Tibial artery (tissue), 4 donors: ENCODE results near the gene MGLL.

Source experiments
- DNase-seq, 2 donors: peaks; one replicate each; pipeline ENCODE4 v3.0.0-alpha.2; 2019
- H3K27ac ChIP-seq, 2 donors: fragments of 200-600 bp; sonication (generic) in 1 of 2; 1 replicate in 1 of 2; 2 replicates in 1 of 2; pipeline ENCODE4 v1.5.1; 2018 to 2019; ENCODE audit warnings: mild to moderate bottlenecking in 1 of 2
- H3K27me3 ChIP-seq, 2 donors: fragments of 200-600 bp; sonication (generic) in 1 of 2; one replicate each; pipeline versions ENCODE4 v1.5.1 to v1.6.0; 2016 to 2019
- H3K36me3 ChIP-seq, 3 donors: fragments of 200-600 bp; sonication (generic) in 2 of 3; one replicate each; pipeline ENCODE4 v1.5.1; 2016 to 2019; ENCODE audit warnings: mild to moderate bottlenecking in 2 of 3
- H3K4me1 ChIP-seq, 4 donors: fragments of 200-600 bp; sonication (generic) in 2 of 4; 1 replicate in 3 of 4; 2 replicates in 1 of 4; pipeline ENCODE4 v1.5.1; 2016 to 2019
- H3K4me3 ChIP-seq, 2 donors: fragments of 200-600 bp; sonication (generic) in 1 of 2; 1 replicate in 1 of 2; 2 replicates in 1 of 2; pipeline ENCODE4 v1.5.1; 2018 to 2019; ENCODE audit warnings: mild to moderate bottlenecking in 2 of 2
- H3K9me3 ChIP-seq, 3 donors: fragments of 200-600 bp; sonication (generic) in 1 of 3; one replicate each; pipeline ENCODE4 v1.5.1; 2016 to 2019
- intact Hi-C: fragments of 100-400 bp; cut with DNase I; formaldehyde crosslinking; loops from one replicate; pipeline ENCODE4 v1.15.0; 2023; ENCODE audit warnings: low total_unique reads
- TF ChIP-seq, protein P1 (sequence below), 2 experiments: fragments of 200-600 bp in 1 of 2; fragments of 450-650 bp in 1 of 2; IDR thresholded peaks; one replicate each; pipeline ENCODE4 v1.5.1; 2017 to 2019; ENCODE audit warnings: antibody characterized with exemption in 2 of 2, mild to moderate bottlenecking in 1 of 2, moderate library complexity in 1 of 2

The MGLL gene

GRCh38 chr3:127694467-127695215 is 127.7 kb downstream of the MGLL start:
- Histone ChIP-seq H3K4me3 (no peak overlapping the region), H3K27me3 (no peaks in the 10 kb centered on the region), H3K4me1 (peaks cover 3 to 61% (median 51%) of the 10 kb centered on the region in 4 donors), H3K27ac (peak overlapping the region; percentile 29 to 82), H3K9me3 (no peaks in the 10 kb centered on the region), H3K36me3 (peaks cover 4 to 18% (median 11%) of the 10 kb centered on the region in 3 donors)
- intact Hi-C loops, result no loop called here
- DNase-seq, result peak in 1 of 2 donors; percentile 73
- TF ChIP-seq, protein P1, sequence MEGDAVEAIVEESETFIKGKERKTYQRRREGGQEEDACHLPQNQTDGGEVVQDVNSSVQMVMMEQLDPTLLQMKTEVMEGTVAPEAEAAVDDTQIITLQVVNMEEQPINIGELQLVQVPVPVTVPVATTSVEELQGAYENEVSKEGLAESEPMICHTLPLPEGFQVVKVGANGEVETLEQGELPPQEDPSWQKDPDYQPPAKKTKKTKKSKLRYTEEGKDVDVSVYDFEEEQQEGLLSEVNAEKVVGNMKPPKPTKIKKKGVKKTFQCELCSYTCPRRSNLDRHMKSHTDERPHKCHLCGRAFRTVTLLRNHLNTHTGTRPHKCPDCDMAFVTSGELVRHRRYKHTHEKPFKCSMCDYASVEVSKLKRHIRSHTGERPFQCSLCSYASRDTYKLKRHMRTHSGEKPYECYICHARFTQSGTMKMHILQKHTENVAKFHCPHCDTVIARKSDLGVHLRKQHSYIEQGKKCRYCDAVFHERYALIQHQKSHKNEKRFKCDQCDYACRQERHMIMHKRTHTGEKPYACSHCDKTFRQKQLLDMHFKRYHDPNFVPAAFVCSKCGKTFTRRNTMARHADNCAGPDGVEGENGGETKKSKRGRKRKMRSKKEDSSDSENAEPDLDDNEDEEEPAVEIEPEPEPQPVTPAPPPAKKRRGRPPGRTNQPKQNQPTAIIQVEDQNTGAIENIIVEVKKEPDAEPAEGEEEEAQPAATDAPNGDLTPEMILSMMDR (IDR thresholded peaks at IDR 0.05), result peak; percentile 28 to 43

- Histone ChIP-seq H3K27ac (peak overlapping the region; percentile 32 to 82), H3K4me3 (no peak overlapping the region), H3K9me3 (no peaks in the 10 kb centered on the region), H3K4me1 (peaks cover 3 to 61% (median 50%) of the 10 kb centered on the region in 4 donors), H3K36me3 (peaks cover 4 to 18% (median 11%) of the 10 kb centered on the region in 3 donors), H3K27me3 (no peaks in the 10 kb centered on the region)
- DNase-seq, result no peak
- TF ChIP-seq, protein P1 (IDR thresholded peaks at IDR 0.05), result no peak
- intact Hi-C loops, result no loop called here
Observed at GRCh38 chr3:127693336-127693843, 128.9 kb downstream of the MGLL start.

DNA sequence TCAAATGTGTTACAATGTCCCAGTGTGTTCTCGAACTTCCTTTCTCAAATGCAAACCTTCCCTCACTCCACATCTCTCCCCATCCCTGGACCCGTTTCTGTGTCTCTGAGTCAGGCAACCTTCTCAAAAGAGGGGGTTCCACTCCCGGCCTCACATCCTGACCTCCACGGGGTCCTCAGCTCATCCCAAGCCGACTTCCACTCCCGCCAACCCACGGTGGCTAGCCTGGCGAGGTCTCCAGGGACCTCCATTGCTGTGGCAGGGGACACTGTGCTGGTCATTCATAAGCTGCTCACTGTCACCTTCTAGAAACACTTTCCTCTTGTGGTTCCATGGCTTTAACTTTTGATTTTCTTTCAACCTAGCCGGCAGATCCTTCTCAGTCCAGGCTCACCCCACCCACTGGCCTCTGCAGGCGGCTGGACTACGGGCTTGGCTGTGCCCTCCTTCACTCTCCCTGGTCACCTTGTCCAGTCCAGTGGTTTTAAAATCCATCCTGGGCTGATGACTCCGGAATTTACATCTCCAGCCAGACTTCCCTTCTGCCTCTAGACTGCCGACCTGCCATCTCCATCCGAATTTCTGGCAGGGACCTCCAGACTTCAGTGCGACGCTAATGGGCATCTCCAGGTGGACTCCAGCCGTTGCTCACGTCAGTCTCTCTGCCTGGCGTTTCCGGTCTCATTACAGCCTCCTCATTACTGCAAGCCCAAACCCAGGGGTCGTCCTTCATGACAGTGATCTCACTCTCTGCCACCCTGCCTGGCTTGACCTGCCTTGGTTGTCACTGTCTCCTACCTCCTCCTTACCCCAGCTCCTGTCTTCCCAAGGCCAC is 129.6 kb downstream of the MGLL start:
- Histone ChIP-seq H3K9me3 (no peaks in the 10 kb centered on the region), H3K4me1 (peaks cover 3 to 61% (median 49%) of the 10 kb centered on the region in 4 donors), H3K4me3 (no peak overlapping the region), H3K27me3 (no peaks in the 10 kb centered on the region), H3K36me3 (peaks cover 4 to 18% (median 11%) of the 10 kb centered on the region in 3 donors), H3K27ac (peak overlapping the region; percentile 32 to 82)
- DNase-seq, result peak in 1 of 2 donors; percentile 59
- intact Hi-C loops, result no loop called here
- TF ChIP-seq, protein P1 (IDR thresholded peaks at IDR 0.05), result no peak

GRCh38 chr3:127691974-127692373 is 130.3 kb downstream of the MGLL start:
- H3K36me3 ChIP-seq, result peaks cover 4 to 18% (median 11%) of the 10 kb centered on the region in 3 donors
- peaks cover 3 to 54% (median 45%) of the 10 kb centered on the region in 4 donors for H3K4me1 ChIP-seq
- H3K9me3 ChIP-seq, result no peaks in the 10 kb centered on the region
- H3K27me3 ChIP-seq, result no peaks in the 10 kb centered on the region
- DNase-seq, result peak in 1 of 2 donors; percentile 48
- intact Hi-C loops, result no loop called here
- TF ChIP-seq, protein P1 (IDR thresholded peaks at IDR 0.05), result no peak
- H3K4me3 ChIP-seq, result no peak overlapping the region
- H3K27ac ChIP-seq, result peak overlapping the region; percentile 79 to 82

GRCh38 chr3:127691489-127691888 is 130.8 kb downstream of the MGLL start:
- H3K27me3 ChIP-seq, result no peaks in the 10 kb centered on the region
- H3K36me3 ChIP-seq, result peaks cover 4 to 18% (median 11%) of the 10 kb centered on the region in 3 donors
- H3K27ac ChIP-seq, result peak overlapping the region; percentile 79 to 82
- TF ChIP-seq, protein P1 (IDR thresholded peaks at IDR 0.05), result no peak
- H3K4me1 ChIP-seq, result peaks cover under 1 to 49% (median 40%) of the 10 kb centered on the region in 4 donors
- intact Hi-C loops, result no loop called here
- H3K4me3 ChIP-seq, result no peak overlapping the region
- no peaks in the 10 kb centered on the region for H3K9me3 ChIP-seq
- peak in 1 of 2 donors; percentile 61 for DNase-seq
